ENCODE data around the gene RPS27L.

The RPS27L gene

GRCh38 chr15:63157118-63157843 lies at the start of gene RPS27L:
TSS of gene RPS27L (minus strand) at chr15:63157477. CDS start at chr15:63157405, 72 bp downstream.
- FAIRE-seq, result no peak

DNA sequence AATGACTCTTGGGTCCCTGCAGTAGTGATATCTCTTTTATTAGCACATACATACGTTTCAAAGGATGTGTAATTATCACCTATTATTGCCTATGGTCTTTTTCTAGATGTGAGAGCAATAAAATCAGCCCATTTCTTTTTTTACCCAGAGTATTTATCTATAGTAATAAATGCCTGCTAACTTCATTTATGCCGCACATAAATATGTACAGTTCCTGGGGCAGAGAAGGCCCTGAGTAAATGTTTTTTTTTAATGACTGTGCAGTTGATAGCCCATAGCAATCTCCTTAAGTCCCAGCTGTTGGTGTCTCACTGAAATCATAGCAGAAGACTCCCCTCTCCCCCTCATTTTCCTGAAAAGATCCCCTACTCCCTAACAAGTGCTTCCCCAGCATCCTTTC lies 48.8 kb upstream of the RPS27L start:
- FAIRE-seq, result no peak

GRCh38 chr15:63203451-63204090 lies 46.3 kb upstream of the RPS27L start:
- FAIRE-seq, result no peak

DNA sequence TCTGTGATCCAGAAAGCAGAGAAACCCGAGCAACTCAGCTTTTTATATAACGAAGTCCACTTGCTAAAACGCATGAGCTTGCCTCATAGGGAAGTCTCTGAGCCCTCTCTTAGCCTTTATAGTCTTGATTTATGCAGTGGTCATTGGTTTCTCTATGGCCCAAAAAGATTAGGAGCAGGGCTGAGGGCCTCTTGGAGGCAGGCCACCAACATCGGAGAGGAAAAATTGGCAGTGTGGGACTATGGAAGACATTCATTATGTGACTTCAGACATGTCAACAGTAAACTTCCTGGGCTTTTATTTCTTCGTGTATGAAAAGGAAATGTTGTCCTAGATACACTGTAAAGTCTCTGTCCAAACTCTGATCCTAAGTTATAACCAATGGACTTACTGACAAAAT lies 45.6 kb upstream of the RPS27L start:
- no peak for FAIRE-seq

DNA sequence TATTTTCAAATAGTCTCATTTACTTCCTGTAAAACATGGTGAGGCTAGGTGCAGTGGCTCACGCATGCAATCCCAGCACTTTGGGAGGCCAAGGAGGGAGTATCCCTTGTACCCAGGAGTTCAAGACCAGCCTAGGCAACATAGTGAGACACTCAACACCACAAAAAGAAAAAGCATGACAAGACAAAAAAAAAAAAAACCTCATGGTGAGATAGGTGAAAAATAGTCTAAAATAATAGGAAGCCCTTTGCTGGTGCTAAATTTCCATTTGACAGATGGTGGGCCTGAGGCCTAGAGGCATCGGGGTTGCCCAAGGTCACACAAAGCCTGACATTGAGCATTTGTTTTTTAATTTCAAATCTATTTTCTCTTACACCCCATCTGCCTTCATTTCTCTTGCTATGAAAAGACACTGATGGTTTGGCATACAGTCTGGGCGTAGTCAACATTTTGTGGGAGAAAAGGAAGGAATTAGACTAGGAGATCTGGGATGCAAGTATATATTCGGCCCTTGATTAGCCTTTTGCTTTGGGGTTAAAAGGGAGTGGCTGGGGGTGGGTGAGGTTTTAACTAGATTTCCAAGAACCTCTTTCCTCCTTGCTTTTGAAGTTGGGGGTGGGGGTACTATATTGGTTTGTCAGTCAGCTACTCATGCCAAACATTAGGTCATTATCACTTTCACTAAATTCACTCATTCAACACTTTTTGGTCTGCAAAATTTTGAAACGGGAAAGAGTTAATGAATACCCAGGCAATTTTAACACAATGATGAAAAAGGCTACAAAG lies 43.4 kb upstream of the RPS27L start:
- no peak for FAIRE-seq

GRCh38 chr15:63198371-63199250 lies 41.3 kb upstream of the RPS27L start:
- no peak for FAIRE-seq

DNA sequence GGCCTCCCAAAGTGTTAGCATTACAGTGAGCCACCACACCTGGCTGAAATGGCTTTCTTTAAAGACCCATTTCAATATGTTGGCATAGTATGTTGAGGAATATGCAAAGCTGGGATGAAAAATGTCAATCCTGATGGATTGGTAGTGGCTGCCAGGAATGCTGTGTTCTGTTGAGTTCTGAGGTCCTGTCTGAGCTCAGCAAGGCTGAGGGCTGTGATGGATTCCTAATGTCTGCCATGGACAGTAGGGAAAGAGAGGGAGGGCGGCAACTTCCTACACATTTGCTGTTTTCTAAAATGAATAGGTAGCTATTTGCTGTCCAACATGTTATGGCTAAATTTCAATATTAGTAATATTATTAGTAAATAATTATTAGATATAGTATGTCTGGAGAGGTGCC lies 40.3 kb upstream of the RPS27L start:
- no peak for FAIRE-seq

GRCh38 chr15:63196842-63197241 lies 39.6 kb upstream of the RPS27L start:
- no peak for FAIRE-seq

DNA sequence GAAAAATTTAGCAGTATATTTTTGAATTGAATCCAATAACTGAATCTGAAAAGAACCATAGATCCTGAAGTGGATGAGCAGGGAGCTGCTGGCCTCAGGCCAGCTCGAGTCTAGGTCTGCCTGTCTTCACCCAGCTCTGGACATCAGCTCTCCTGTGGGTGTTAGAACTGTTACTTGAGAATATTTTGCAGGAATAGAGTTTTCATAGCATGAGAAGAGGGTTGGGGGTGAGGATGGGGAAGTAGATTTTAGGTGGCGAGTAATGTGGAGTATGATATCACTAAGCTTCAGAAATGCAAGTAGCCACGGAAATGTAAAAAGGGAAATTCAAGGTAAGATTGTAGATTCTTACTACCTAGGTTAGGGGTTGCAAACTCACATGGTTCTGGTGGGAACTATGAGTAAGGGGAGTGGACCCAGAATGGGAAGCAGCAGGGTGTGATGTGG lies 38.3 kb upstream of the RPS27L start:
- FAIRE-seq, result no peak

- FAIRE-seq, result no peak
Observed at GRCh38 chr15:63194880-63195568, 37.7 kb upstream of the RPS27L start.

GRCh38 chr15:63194302-63194701 lies 37.0 kb upstream of the RPS27L start:
- FAIRE-seq, result no peak

DNA sequence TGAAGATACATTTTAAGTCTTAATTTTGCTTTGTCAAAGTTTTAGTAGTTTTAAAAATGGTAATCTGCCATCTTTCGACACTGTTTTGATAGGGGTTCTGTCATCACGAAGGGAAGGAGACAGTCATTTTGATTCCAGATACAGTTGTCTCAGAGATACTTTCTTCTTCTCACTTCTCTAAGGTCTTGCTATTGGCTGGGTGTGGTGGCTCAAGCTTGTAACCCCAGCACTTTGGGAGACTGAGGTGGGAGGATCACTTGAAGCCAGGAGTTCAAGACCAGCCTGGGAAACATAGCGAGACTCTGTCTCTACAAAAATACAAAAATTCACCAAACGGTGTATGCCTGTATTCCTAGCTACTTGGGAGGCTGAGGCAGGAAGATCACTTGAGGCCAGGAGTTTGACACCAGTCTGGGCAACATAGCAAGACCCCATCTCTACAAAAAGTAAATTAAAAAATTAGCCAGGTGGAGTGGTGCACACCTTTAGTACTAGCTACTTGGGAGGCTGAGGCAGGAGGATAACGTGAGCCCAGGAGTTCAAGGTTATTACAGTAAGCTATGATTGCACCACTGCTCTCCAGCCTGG lies 35.4 kb upstream of the RPS27L start:
- no peak for FAIRE-seq

DNA sequence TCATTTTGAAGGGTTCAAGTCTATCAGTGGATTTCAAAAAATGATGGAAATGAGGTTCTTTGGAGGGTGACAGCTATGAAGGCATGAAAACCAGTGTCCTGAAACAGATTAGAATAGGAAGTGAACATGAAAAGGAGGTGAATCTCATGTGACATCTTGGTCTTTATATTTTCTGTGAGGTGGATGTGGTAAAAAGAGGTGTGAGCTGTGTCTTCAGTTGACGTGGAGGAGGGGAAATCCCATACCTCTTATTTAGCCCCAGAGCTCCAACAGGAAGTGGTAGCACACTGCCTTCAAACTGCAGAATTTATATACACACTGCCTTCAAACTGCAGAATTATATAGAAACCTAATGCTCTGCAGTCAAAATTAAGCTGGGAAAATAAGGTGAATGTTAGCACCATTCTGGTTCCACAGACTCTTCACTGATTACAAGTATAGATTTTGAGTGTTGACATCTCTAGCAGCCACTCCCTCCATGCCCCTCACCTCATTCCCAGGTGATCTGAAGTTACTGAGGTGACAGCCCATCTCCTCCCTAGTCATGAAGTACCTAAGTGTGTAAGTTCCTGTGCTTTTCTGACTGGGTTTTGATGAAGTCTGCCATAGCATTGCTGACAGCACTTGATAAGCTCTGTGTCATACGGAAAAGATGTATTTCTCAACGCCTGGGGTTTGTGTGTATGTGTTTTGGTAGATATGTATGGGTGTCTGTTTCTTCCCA lies 34.8 kb upstream of the RPS27L start:
- no peak for FAIRE-seq

DNA sequence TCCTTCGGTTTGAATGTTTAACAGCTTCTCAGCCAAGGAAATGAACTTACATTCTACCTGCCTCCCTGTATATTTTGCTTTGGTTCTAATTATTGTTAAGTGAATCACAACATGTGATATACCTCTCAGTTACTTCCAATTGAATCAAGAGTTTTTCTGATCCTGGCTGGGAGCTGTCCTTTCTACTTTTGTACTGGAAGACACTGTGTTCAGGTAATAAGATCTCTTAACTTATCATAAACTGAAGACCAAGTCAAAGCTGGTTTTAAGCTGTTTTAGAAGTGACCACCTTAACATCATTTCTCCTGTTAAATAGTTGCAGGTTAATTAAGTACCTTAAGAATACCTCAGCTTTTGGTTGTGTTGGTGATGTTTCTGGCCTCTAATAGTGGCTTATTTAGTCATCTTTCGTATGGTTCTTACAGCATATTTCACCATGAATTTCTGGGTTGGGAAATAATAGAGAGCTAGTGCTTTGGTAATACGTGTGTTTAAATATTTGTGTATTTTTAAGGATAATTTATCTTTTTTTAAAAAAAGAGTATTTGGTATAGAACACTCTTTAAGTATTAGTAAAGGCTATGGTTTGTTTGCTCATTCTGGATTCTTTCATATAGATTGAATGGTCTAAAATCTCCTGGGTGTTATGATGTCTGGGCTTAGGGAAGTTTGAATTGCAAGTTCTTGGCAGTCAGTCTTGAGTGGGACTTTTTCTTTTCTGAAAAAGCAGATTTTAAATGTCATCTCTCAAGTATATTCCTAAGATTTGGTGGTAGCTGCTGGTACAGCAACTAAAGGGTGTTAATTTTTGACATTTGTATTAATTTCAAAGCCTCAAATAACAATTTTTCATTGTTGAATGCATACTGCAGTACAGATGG lies 33.7 kb upstream of the RPS27L start:
- no peak for FAIRE-seq

DNA sequence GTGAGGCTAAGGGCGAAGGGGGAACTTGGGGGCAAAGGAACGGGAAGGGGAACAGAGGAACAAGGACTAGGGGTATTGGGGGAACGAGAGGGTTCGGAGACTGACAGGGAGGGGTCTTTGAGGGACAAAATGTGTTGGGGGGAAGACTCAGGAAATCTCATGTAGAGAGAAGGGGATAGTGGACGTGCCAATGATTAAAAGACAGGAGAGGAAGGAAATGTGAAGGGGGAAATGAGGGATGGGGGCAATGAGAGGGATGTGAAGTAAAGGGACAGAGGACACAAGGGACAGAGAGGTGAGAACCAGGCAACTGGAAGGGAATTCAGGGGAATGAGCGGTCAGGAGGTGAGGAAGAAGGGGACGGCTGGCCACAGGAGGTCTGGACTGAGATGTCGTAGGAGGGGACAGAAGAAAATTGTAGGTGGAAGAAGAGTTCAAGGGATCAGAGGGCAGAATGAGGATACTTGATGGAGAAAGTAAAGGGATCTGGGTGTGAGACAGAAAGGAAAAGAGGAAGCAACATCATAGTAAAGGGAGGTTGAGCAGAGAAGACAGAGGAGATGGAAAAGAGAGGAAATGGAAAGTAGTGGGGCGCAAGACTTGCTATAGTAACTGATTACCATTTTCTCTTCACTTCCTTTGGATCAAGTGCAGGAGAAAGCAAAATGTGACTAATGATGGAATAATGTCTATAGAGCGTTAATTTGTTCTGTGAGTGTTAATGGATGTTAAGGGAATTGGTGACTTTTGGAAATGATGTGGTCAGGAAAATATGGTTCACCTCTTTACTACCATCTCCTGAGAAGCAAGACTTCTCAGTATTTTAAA lies 32.9 kb upstream of the RPS27L start:
- no peak for FAIRE-seq

GRCh38 chr15:63188926-63189871 lies 31.9 kb upstream of the RPS27L start, which contains the start of gene RAB8B:
TSS of gene RAB8B (plus strand) at chr15:63189606. CDS start at chr15:63189625, 19 bp downstream.
- FAIRE-seq, result peak; percentile 49

DNA sequence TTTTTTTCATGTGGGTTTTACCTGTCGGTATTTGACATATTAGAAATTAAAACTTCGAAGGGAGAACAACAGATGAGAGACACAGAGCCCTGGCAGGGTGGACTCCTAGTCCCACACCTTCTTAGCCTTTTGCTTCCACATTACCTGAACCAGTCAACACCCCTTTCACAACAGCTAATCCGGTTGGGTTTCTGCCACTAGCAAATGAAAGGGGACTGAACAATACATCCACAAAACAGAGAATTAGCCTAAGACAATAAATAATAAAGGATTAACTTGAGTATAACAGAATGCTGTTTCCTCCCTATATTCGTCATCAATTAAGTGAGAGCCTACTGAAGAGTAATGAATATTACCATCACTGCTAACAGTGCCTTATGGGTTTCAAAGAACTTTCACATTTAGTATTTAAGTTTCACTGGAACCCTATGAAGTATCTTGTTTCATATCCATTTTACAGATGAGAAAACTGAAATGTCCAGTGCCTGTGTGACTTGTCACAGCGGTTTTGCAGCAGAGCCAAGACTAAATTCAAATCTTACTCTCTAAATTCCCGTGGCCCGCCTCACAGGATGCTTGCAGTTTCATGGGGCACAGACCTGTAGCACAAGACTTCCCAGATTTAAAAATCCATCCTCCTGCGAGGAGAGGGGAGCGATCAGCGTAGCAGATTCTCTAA lies 31.1 kb upstream of the RPS27L start:
- no peak for FAIRE-seq

All from TTC549 (cell line).